HG02798 (cell line): ENCODE data around the gene SBK2.

Source experiments
- ATAC-seq: cut with Tn5 transposase; IDR thresholded peaks from one replicate; pipeline ENCODE4 v1.9.1; 2021; ENCODE audit warnings: mild to moderate bottlenecking; ENCODE audit not compliant: unreplicated experiment, poor library complexity

Gene SBK2

GRCh38 chr19:55487924-55488687 is 48.8 kb downstream of the SBK2 start, which contains the start of gene SSC5D:
SSC5D (plus strand) TSS chr19:55488436; CDS start chr19:55488590, 154 bp downstream.
- no peak for ATAC-seq

- no peak for ATAC-seq
Observed at GRCh38 chr19:55486971-55487923, 49.7 kb downstream of the SBK2 start.

DNA sequence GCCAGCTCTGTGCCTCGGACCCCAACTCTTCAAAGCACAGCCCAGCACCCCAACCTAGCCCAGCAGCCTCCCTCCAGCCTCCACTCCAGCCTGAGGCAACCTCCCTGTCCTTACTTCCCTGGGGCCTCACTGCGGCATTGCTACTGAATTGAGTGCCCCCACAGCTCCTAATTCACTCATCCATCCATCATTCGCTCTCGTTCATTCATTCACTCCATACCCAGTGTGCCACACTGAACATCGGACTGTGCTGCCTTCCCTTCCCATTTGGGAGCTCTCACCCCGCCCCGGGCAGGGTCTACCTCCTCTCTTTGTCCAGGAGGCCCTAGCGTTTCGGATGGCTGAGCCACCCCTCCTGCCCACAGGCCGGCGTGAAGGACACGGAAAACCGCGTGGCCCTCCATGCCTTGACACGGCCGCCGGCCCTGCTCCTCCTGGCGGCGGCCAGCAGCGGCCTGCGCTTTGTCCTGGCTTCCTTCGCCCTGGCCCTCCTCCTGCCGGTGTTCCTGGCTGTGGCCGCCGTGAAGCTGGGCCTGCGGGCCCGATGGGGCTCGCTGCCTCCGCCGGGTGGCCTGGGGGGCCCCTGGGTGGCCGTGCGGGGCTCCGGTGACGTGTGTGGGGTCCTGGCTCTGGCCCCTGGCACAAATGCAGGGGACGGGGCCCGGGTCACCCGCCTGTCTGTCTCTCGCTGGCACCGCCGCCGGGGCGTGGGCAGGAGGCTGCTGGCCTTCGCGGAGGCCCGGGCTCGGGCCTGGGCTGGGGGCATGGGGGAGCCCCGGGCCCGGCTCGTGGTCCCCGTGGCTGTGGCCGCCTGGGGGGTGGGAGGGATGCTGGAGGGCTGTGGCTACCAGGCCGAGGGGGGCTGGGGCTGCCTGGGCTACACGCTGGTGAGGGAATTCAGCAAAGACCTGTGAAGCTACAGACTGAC is 50.6 kb downstream of the SBK2 start:
- no peak for ATAC-seq

GRCh38 chr19:55485439-55486011 is 51.4 kb downstream of the SBK2 start:
- no peak for ATAC-seq

- ATAC-seq, result no peak
Observed at GRCh38 chr19:55484593-55485438, 52.1 kb downstream of the SBK2 start, which contains the start of gene NAT14. NAT14 (plus strand) TSS chr19:55485188; CDS start chr19:55485709, 521 bp downstream.

DNA sequence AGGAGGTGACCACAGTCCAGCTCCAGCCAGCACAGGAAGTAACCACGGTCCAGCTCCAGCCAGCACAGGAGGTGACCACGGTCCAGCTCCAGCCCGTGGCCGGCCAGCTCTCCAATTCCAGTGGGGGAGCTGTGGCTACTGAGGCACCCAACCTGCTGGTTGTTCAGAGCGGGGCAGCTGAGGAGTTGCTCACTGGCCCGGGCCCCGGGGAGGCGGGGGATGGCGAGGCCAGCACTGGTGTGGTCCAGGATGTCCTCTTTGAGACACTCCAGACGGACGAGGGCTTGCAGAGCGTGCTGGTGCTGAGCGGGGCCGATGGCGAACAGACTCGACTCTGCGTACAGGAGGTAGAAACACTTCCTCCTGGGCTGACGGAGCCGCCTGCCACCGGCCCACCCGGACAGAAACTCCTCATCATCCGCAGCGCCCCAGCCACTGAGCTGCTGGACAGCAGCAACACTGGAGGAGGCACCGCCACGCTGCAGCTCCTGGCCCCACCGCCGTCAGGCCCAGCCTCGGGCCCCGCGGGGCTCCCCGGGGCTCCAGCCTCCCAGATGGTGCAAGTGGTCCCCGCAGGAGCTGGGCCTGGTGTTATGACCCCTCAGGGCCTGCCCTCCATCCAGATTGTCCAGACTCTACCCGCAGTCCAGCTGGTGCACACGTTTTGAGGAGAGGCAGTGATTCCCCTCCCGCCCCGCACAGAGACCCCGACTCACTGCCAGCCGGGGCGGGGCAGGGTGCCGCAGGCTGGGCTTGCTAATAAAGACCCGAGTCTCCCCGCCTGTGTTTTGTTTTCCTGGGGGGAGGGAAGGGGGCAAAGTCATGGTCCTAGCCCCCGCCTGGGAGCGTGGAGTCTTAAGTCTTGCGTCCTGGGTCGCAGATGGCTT is 53.0 kb downstream of the SBK2 start:
- ATAC-seq, result no peak

GRCh38 chr19:55482967-55483705 is 53.8 kb downstream of the SBK2 start:
- no peak for ATAC-seq

GRCh38 chr19:55482156-55482961 is 54.6 kb downstream of the SBK2 start:
- ATAC-seq, result no peak

- ATAC-seq, result no peak
Observed at GRCh38 chr19:55481794-55482155, 55.2 kb downstream of the SBK2 start.

DNA sequence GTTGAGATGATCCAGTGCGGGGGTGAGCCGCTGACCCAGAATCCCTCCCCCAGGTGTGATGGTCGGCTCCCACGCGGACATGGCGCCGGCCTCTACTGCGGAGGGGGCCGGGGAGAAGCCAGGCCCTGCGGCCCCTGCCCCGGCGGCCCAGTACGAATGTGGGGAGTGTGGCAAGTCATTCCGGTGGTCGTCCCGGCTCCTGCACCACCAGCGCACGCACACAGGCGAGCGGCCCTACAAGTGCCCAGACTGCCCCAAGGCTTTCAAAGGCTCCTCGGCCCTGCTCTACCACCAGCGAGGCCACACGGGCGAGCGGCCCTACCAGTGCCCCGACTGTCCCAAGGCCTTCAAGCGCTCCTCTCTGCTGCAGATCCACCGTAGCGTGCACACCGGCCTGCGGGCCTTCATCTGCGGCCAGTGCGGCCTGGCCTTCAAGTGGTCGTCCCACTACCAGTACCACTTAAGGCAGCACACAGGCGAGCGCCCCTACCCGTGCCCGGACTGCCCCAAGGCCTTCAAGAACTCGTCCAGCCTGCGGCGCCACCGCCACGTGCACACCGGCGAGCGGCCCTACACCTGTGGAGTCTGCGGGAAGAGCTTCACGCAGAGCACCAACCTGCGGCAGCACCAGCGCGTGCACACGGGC is 55.7 kb downstream of the SBK2 start:
- ATAC-seq, result no peak

GRCh38 chr19:55479451-55480230 is 57.3 kb downstream of the SBK2 start:
- no peak for ATAC-seq

DNA sequence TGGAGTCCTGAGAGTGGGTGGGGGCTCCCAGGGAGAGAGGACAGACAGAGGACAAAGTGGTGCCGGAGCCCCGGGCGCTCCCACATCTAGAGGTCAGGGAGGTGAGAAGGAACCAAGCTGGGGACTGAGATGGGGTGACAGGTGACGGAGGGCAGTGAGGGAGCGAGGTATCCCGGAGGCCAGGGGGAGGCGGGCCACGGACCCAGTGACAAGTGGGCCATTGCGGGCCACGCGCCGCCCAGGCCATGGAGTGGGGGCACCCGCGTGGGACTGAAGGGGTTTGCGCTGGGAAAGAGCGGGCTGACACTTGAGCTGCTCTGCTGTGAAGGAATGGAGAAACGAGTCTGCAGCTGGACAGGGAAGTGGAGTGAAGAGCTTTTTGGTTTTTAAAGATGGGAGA is 57.9 kb downstream of the SBK2 start:
- no peak for ATAC-seq
